Tibial artery (tissue), 4 donors: ENCODE results near the gene TUBG2.
"Not testable (repeated sequence)": the region's sequence is repeated elsewhere in the genome, so short reads cannot be mapped to it uniquely, and the experiment has no call there.

Experiments
- DNase-seq, 2 donors: peaks; one replicate each; pipeline ENCODE4 v3.0.0-alpha.2; 2019
- H3K27ac ChIP-seq, 2 donors: fragments of 200-600 bp; sonication (generic) in 1 of 2; 1 replicate in 1 of 2; 2 replicates in 1 of 2; pipeline ENCODE4 v1.5.1; 2018 to 2019; ENCODE audit warnings: mild to moderate bottlenecking in 1 of 2
- H3K27me3 ChIP-seq, 2 donors: fragments of 200-600 bp; sonication (generic) in 1 of 2; one replicate each; pipeline versions ENCODE4 v1.5.1 to v1.6.0; 2016 to 2019
- H3K36me3 ChIP-seq, 3 donors: fragments of 200-600 bp; sonication (generic) in 2 of 3; one replicate each; pipeline ENCODE4 v1.5.1; 2016 to 2019; ENCODE audit warnings: mild to moderate bottlenecking in 2 of 3
- H3K4me1 ChIP-seq, 4 donors: fragments of 200-600 bp; sonication (generic) in 2 of 4; 1 replicate in 3 of 4; 2 replicates in 1 of 4; pipeline ENCODE4 v1.5.1; 2016 to 2019
- H3K4me3 ChIP-seq, 2 donors: fragments of 200-600 bp; sonication (generic) in 1 of 2; 1 replicate in 1 of 2; 2 replicates in 1 of 2; pipeline ENCODE4 v1.5.1; 2018 to 2019; ENCODE audit warnings: mild to moderate bottlenecking in 2 of 2
- H3K9me3 ChIP-seq, 3 donors: fragments of 200-600 bp; sonication (generic) in 1 of 3; one replicate each; pipeline ENCODE4 v1.5.1; 2016 to 2019
- CTCF ChIP-seq, 2 experiments: fragments of 200-600 bp in 1 of 2; fragments of 450-650 bp in 1 of 2; IDR thresholded peaks; one replicate each; pipeline ENCODE4 v1.5.1; 2017 to 2019; ENCODE audit warnings: antibody characterized with exemption in 2 of 2, mild to moderate bottlenecking in 1 of 2, moderate library complexity in 1 of 2
- intact Hi-C: fragments of 100-400 bp; cut with DNase I; formaldehyde crosslinking; loops from one replicate; pipeline ENCODE4 v1.15.0; 2023; ENCODE audit warnings: low total_unique reads

The TUBG2 gene

GRCh38 chr17:42653179-42654124 lies 5.6 kb upstream of the TUBG2 start:
- H3K27me3 ChIP-seq = no peaks in the 10 kb centered on the region
- no peaks in the 10 kb centered on the region for H3K36me3 ChIP-seq
- peak overlapping the region; percentile 43 to 46 for H3K4me3 ChIP-seq
- H3K27ac ChIP-seq = peak overlapping the region; percentile 80 to 86
- peak; percentile 61 to 89 for DNase-seq
- peaks cover 0 to 14% (median 6%) of the 10 kb centered on the region in 4 donors for H3K4me1 ChIP-seq
- no peaks in the 10 kb centered on the region for H3K9me3 ChIP-seq
- no peak for TF ChIP-seq CTCF (IDR thresholded peaks at IDR 0.05)
- intact Hi-C loops = loop anchor here (5.0 kb wide), 1 partner anchor 46 kb away; the partner anchor contains the start of genes RETREG3 and TUBG1

GRCh38 chr17:42655528-42655927 lies 3.6 kb upstream of the TUBG2 start:
- H3K27ac ChIP-seq = no peak overlapping the region
- intact Hi-C loops = no loop called here
- no peaks in the 10 kb centered on the region for H3K9me3 ChIP-seq
- no peak overlapping the region for H3K4me3 ChIP-seq
- no peak for DNase-seq
- peaks cover 0 to 23% (median 19%) of the 10 kb centered on the region in 4 donors for H3K4me1 ChIP-seq
- no peaks in the 10 kb centered on the region for H3K27me3 ChIP-seq
- TF ChIP-seq CTCF (IDR thresholded peaks at IDR 0.05) = no peak
- H3K36me3 ChIP-seq = no peaks in the 10 kb centered on the region

GRCh38 chr17:42657824-42658588 lies 1.1 kb upstream of the TUBG2 start:
- TF ChIP-seq CTCF (IDR thresholded peaks at IDR 0.05) = no peak
- no peaks in the 10 kb centered on the region for H3K27me3 ChIP-seq
- intact Hi-C loops = no loop called here
- no peak for DNase-seq
- peaks cover 0 to 10% (median 0%) of the 10 kb centered on the region in 3 donors for H3K36me3 ChIP-seq
- H3K4me1 ChIP-seq = peaks cover 0 to 33% (median 24%) of the 10 kb centered on the region in 4 donors
- H3K4me3 ChIP-seq = no peak overlapping the region
- no peak overlapping the region for H3K27ac ChIP-seq
- no peaks in the 10 kb centered on the region for H3K9me3 ChIP-seq

- not testable (repeated sequence) for H3K9me3 ChIP-seq
Observed at GRCh38 chr17:42659932-42660274, 819 bp downstream of the TUBG2 start.

GRCh38 chr17:42660692-42661345 lies 1.7 kb downstream of the TUBG2 start:
- H3K4me3 ChIP-seq = no peak overlapping the region
- intact Hi-C loops = no loop called here

More at GRCh38 chr17:42659932-42660274, 819 bp downstream of the TUBG2 start:
- Histone ChIP-seq H3K4me1 (peaks cover 0 to 27% (median 18%) of the 10 kb centered on the region in 4 donors), H3K36me3 (peaks cover 7 to 24% (median 9%) of the 10 kb centered on the region in 3 donors), H3K27ac (peak overlapping the region; percentile 90), H3K4me3 (peak overlapping the region; percentile 76 to 85)
- DNase-seq, H3K27me3 ChIP-seq, intact Hi-C loops: not testable (repeated sequence)

More at GRCh38 chr17:42660692-42661345, 1.7 kb downstream of the TUBG2 start:
- no peak for TF ChIP-seq CTCF (IDR thresholded peaks at IDR 0.05)
- Histone ChIP-seq H3K36me3 (peaks cover 9 to 33% (median 16%) of the 10 kb centered on the region in 3 donors), H3K27ac (peak overlapping the region; percentile 90), H3K27me3 (no peaks in the 10 kb centered on the region), H3K9me3 (no peaks in the 10 kb centered on the region), H3K4me1 (peaks cover 0 to 36% (median 26%) of the 10 kb centered on the region in 4 donors)
- peak in 1 of 2 donors; percentile 38 for DNase-seq
